GM19455 (cell line): ENCODE measurements around the gene SIAH2.
A peak's percentile ranks its signal among the peaks of the same experiment; 100 is the strongest.

Experiments used
- ATAC-seq: cut with Tn5 transposase; IDR thresholded peaks from one replicate; pipeline ENCODE4 v1.9.1; 2021; ENCODE audit not compliant: unreplicated experiment

The SIAH2 gene

DNA sequence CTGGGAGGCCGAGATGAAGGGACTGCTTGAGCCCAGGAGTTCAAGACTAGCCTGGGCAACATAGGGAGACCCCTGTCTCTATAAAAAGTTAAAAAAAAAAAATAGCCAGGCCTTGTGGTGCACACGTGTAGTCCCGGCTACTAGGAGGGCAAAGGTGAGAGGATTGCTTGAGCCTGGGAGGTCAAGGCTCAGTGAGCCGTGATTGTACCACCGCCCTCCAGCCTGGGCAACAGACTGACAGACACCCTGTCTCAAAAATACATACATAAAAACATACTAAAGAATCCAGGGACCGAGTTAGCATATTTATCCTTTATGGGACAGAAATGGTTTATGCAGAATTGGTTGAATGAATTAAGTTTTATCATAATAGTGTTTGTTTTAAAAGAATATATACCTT is 13.7 kb downstream of the SIAH2 start:
- ATAC-seq, result no peak

DNA sequence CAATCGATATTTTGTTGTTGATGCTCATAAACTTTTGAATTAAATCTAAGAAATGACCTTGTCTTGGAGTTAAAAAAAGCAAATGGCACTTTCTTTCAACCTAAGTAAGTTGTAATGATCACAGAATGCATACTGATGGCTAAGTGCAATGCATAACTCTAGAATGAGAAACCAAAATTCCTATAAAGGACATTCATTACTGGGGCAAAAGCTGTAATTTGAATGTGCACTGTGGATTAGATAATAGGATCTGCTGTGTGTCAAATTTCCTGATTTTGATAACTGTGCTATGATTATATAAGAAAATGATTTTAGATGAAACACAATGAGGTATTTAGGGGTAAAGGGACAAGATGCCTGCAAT is 14.3 kb downstream of the SIAH2 start:
- ATAC-seq, result no peak

DNA sequence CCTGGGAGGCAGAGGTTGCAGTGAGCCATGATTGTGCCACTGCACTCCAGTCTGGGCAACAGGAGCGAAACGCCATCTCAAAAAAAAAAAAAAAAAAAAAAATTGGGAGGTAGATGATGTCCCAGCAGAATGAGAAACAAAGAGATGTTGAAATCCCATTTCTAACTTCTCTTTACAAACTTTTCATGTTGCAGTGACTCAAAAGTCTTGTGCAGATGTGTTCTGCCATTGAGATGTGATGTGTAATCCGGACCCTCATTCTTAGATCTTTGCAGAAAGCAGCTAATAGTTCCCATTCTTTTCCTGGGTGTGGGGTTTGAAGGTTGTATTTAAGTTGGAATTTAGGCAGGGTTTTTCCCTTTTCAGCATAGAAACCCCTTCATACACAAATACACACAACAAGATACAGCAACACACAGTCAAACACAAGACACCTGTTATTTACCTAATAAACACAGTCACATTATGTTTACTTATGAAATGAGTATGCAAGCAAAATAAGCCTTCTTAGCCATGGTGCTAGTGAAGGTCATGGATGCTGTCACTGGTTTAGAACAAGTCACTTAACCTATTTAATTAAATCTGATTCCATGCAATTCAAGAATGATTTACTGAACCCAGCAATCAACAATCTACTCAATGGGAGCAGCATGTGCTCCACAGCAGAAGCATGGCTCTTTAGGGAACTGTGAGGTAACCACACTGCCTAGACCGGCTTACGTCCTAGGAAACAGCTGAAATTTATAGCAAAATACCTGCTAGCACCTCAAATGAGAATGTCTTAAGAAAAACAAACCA is 14.9 kb downstream of the SIAH2 start:
- ATAC-seq, result no peak

DNA sequence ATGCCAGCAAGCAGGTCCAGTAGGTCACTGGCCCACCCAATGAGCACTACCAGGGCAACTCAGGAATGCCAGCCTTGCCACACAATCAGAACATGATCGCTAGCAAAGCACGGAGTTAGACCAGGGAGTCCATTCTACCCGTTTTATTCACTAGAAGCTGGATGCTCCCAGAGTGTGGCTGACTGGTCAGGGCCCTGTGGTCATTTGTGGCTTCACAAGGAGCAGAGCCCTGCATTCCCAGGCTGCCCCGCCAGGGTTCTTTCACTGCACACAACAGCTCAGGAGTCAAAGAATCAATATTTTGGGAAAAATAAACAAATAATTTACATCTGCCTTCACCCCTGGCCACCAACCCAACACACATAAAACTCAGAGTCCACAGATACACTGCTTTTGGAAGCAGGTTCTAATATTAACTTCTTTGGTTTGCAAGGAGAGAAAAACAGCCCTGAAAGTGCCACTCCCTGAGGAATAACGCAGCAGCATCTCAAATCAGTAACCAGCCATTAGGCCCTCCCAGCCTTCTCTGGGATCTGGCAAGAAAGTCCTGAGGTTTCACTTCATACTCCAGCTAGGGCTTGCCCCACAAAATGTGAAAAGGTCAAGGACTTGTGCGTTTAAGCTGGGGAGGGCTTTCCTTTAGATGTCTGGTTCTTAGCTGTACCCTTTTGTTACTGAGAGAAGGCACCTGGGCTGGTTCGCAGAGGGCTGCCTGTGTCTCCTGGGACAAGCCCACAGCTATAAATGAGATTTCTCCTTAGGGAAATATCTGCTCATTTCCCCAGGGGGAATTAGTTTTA is 16.0 kb downstream of the SIAH2 start:
- no peak for ATAC-seq

DNA sequence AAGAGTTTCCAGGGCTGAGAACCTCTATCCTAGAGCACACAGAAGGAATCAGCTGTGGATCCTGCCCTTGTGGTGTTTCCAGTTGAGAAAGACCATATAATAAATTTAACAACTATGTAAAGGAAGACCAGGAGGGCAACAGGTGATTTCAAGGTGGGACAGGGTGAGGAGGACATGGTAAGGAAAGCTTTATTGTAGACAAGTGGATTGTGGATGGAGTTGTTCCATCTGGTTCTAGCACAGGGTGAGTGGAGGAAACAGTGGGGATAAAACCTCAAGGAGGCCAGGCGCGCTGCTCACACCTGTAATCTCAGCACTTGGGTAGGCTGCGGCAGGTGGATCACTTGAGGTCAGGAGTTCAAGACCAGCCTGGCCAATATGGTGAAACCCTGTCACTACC is 17.1 kb downstream of the SIAH2 start:
- ATAC-seq, result no peak

DNA sequence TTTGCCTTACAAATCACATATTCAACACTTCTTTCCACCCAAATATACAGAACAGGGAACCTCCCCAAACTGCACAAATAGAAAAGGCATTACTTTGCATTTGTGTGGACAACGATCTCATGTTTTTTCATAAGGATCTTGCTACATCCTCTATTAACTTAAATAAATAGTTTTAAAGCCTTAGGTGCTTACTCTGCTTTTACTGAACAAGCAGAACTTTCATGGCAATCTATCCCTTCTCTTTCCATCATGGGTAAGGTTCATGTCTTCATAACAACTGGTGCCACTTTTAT is 18.1 kb downstream of the SIAH2 start:
- ATAC-seq, result no peak

DNA sequence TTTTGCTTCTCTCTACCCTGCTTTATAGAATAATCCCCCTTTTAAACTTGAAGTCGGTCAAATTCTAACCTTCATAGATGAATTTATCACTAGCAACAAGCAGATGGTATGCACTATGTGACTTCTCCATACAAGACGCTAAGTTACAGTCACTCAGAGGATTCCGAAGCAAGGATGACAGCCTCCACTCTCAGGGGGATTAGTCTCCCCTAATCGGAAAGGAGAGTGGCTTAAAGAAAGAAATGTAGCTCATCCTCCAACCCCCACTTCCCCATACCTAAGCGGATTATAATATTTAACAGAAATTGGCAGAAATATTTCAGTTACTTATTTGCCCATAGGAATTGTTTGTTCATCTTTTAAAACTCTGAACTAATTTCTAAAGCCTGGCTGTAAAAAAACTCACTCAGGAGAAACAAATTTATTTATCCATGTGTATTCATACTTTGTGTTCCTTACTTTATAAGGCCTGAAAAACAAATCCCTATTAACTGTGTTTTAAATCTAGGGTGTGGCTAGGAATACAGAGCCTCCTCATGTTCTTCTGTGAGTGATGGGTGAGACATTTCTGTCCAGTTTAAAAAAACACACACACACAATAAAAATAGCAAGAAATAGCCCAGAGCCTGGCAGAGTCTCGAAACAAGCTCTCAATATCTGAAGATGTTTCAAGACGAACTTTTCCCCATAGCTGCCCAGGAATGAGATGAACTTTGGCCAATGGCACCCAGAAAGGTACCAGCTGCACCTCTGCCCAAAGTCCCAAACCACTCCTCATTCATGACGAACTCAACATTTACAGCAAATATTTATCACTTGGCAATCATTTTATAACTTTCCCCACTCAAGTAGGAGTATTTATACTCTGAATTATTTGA is 18.7 kb downstream of the SIAH2 start:
- ATAC-seq, result no peak

DNA sequence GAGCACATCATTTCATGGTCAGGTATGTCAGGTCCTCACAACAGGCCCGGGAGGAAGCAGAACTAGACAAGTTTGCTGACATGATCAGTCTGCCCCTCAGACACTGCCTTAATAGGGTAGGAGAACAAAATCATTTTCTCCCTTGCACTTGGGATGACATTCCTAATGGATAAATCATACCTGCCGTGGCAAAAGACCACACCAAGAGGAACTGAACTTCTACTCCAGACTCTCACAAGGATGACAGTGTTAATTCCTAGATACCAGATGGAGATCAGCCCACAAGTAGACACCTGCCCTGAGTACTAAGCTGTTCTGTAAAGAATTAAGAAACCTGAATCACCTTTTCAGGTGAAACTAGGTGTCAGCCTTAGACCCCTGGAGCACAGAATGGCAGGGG is 19.5 kb downstream of the SIAH2 start:
- no peak for ATAC-seq

DNA sequence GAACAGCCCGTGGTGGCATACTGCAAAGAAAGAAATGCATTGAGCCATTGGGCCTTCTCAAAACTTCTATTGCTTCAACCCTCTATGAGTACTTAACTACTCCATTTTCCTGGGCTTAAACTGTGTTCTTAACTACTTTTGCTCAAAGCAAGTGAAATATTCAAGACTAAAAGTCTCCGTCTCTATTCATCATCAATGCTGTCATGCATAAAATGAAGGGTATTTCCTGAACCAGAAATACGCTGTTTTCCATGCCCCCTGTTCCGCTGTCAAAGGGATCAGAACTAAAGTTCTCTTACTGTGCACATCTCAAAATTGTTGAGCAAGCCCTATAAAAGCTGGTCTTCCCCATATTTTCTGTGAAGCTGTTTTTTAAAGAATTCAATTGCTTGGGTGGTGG is 20.3 kb downstream of the SIAH2 start:
- ATAC-seq, result no peak

DNA sequence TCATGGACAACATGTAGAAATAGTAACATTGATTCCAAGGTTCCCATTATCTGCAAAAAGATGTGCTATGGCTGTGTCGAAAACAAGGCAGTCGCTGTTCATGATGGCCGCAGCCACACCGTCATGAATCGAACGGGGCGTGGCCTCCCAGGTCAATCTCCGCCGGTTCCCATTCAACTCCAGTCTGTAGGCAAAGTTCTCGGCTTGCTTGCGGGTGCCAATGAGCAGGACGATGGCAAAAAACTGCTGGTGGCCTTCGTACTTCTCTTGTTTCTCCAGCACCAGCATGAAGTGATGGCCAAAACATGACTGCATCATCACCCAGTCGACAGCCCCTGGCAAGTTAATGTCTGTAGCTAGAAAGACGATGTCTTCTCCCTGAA is 20.8 kb downstream of the SIAH2 start:
- ATAC-seq, result no peak

DNA sequence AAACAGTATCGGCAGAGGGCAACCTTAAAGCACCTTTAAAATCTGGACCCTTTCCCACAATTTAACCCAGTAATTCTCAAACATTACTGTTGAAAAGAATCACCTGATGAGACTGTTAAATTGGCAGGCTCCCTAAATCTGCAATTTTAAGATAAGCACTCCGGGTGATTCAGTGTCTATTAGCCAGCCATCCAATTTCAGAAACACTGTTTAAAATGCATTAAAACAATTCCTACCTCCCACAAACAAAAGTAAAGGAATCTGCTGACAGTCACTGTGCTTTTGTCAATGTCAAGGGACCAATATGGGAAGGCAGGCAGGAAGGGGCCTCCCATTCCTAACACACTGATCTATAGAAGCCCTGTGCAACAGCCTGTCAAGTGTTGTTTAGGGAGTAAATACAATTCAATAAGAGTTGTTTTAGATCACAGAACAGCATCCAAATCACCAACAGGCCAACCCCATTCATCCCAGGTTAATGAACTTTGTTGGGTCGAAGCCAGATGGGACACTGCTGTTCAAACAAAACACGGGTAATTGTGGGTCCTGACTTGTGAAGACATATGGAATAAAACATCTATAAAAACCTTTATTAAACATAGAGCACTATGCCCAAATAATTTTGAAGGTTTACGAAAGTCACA is 21.4 kb downstream of the SIAH2 start:
- no peak for ATAC-seq

DNA sequence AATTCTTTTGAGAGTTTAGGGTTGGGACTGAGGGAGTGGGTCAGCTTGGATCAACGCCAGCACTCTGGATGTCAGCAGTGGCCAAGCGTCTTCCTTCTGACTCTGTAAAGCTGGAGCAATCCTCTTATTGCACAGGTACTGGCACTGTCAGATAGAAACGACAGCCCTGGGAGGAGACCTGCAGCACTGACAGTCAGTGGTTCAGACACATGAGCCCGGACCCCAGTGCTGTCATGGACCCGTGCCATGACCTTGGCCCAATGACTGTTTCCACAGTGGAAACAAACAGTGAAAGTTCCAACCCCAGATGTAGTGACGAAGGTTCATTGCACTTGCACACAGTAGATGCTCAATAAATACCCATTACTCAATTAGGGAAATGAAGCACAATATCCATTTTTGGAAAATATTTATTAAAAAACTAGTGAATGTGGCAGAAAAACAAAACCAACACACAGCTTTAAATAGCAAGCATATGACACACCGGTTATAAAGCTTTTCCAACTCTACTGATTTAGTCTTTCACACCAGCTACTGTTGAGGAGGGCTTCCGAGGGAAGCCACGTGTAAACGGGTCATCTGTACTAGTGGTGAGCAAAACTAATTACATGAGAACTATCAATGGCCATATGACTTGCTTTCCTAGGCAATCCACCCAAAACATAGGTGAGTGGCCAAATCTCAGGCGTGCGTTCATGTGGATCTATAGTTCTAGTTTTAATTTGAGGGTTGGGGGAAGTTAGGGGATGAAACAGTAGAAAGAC is 22.1 kb downstream of the SIAH2 start:
- ATAC-seq, result no peak

DNA sequence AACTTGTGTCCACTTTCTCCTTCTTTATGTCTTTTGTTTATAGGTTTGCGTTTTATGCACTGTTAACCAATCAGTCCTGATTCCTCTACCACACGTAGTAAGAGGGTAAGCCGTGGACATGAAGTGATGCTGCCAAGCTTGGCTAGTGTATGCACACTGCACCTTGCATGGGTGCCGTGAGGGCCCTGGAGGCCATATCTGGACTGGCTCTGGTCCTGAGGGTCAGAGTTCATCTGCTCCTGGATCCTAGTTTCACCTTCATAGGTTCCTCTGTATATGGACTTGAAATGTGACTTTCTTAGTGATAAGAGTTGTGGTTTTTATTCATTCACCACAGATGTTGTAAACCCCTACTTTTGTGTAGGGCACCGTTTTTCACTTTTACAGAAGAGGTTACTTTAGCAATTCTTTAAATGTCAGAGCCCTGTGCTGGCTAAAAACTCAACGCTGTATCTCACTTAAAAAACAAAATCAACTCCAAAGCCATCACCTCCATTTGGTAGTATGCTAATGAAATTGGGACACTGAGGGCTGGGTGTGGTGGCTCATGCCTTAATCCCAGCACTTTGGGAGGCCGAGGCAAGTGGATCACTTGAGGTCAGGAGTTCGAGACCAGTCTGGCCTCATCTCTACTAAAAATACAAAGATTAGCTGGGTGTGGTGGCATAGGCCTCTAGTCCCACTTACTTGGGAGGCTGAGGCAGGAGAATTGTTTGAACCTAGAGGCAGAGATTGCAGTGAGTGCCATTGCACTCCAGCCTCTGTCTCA is 22.9 kb downstream of the SIAH2 start:
- ATAC-seq, result peak; percentile 34

DNA sequence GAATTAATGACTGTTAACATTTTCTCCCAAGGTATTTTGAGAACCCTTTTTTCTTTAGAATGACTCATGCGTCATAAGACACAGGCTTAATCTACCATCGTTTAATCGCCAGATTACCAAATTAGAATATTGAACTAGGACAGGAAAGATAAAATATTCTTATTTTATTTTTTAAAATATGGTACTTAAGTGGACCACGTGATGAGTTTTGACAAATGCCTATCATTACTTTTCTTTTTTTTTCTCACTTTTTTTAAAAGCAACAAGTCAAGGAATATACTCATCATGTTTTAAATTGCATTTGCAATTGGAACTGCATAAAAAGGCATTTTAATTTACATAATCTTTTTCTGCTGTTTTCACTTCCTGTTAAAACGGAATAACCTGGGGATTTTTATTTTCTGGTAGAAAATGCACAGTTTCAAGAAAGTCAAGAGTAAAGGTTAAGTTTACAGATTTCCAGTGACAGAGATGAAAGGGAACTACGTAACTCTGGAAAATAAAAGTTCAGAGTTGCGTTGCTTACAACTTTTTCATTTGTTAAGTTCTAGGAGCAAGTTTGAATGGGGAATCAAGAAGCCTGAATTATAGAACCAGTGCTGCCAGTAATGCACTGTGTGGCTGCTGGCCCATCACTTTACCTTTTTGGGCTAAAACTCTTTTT is 23.6 kb downstream of the SIAH2 start:
- peak; percentile 39 for ATAC-seq

DNA sequence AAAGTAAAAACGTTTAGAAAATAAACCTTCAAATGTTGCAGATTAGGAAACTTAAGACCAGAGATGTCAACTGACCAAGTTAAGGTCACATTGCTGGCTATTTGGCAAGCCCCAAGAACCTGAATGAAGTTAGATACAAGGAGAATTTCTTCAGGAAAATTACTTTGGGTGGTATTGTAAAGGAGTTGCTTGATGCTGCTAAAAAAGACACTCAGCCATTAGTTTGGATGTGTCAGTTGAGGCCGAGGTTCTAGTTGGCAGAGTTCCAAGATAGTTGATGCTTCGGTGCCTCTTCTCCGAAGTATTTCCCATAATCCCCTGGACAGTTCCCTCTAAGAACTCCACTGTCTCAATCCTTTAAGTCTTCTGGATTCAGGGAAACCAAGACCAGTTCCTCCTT is 24.3 kb downstream of the SIAH2 start:
- ATAC-seq, result no peak

DNA sequence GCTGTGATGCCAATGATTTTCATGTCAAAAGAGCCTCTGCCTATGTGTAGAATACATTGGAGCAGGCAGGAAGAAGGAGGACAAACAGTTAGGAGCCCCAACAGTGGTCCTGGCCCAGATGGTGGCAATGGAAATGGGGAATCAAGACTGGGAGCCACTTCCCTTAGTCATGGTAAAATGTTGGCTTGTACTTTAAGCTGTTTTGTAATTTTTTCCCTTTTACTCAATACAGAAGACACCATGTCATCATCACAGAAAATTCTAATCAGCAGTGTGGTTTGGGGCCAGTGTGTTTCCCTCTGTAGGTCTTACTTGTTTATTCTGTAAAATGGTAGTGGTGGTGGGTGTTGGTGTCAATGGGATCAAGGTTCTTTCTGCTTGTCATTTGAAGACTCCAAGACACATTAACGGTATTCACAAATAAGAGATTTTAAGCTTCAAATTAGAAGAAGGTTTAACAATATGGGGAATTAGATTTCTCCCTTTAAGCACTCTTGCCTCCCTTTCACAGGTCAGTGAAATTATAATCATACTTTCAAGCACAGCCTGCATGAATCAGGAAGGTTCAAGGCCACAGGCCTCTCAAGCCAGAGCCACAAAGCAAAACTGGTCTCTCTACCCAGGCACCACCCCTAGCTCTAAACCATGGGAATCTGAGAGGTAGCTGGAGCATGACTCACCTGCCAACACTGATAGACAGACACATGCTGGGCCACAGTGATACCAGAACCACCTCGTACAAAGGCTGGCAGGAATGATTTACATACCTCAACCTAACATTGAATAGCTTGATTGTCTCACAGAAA is 24.9 kb downstream of the SIAH2 start:
- ATAC-seq, result no peak

DNA sequence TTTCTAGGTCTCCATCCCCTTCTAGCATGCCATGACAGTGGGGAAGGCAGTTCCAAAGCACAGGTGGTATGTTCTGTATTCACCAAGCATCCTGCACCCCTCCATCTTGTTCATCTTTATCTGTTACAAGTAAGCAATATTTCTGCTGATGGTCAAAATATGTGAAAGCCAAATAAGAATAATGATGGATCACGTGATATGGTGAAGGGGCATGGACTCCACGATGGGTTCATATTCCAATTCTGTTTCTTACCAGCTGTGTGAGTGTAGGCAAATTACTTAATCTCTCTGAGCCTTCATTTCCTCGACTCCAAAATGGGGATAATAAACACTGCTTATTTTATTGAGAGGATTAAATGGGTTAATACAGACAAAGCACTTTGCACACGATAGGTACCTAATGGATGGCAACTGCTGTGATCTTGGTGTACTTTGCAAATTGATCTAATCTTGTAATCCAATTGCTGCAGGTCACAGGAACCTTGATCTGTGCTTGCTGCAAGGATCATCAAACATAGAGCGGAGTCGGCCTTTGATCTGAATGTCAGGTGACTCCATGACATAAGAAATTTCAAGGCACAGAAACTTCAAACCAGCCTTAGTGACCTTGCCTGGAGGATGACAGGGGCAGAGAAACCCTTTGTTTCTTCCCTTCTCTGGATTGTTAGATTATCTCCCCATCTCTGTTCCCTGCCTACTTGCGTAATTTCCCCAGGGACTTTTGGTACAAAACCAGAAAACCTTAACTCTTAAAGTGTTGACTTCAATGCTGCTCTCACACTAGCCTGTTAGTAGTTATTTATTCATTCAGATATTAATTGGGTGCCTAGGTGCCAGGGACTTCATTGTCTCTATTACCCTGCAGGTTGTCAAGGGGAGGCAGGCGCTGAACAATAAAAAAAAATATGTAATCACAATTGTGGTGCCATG is 25.8 kb downstream of the SIAH2 start:
- ATAC-seq, result no peak
